Measurements from ENCODE around the gene ST3GAL5.

DNA sequence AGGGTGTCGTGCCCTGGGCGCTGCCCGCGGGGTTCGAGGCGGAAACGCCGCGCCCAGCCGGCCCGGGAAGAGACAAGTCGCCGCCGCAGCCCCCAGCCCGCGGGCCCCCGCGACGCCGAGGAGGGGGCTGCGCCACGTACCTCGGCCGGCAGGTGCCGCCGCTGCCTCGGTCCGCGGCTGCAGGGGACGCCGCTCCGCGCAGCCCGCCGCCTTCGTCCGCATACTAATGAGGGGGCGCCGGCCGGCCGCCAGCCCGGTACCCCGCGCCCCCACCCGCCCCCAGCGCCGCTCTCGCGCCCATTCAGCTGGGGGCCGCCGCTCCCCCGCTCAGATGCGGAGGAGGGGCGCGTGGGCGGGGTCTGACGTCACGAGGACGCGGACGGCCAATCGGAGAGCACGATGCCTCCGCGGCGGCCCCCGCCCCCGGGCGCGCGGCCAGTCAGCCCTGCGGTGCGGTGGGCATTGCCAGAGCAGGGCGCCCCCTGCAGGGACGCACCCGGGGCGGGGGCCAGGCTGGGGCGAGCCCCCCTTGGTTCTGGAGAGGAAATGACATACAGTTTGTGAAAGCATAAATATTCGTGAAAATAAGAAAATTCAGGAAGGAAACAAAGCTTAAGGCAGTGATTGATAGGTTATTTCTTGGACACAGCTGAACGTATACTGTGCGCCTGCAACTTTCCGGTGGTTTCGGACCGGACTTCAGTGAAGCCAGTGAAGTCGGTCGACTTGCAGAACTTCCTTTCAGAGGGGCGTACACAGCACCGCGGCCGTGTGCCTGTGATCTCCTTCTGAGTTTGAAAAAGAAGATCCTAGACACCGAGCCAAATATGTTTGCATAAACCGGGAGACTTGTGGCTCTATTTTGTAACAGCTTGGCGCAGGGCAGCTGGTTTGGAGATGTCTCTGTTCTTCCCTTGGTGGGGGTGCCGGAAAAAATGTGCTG lies at the start of gene ST3GAL5:
- TF ChIP-seq, protein P1, sequence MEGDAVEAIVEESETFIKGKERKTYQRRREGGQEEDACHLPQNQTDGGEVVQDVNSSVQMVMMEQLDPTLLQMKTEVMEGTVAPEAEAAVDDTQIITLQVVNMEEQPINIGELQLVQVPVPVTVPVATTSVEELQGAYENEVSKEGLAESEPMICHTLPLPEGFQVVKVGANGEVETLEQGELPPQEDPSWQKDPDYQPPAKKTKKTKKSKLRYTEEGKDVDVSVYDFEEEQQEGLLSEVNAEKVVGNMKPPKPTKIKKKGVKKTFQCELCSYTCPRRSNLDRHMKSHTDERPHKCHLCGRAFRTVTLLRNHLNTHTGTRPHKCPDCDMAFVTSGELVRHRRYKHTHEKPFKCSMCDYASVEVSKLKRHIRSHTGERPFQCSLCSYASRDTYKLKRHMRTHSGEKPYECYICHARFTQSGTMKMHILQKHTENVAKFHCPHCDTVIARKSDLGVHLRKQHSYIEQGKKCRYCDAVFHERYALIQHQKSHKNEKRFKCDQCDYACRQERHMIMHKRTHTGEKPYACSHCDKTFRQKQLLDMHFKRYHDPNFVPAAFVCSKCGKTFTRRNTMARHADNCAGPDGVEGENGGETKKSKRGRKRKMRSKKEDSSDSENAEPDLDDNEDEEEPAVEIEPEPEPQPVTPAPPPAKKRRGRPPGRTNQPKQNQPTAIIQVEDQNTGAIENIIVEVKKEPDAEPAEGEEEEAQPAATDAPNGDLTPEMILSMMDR (IDR thresholded peaks at IDR 0.05): peak; percentile 15 to 55 (median 35)
- no peak for TF ChIP-seq POLR2A (IDR thresholded peaks at IDR 0.05)
- TF ChIP-seq EP300 (IDR thresholded peaks at IDR 0.05): no peak

Measured in sigmoid colon (tissue), 4 donors.